Fibroblast of the aortic adventitia (primary cell): ENCODE results near the gene HCN2. TPM values are rescaled to one million over a fixed set of nuclear protein-coding genes. Genes with fewer than 3 reads are reported as not detected.

Experiments used
- DNase-seq: peaks from one replicate; pipeline ENCODE4 v3.0.0-alpha.2; 2010; ENCODE audit warnings: low read depth
- H3K4me3 ChIP-seq: 2 replicates; pipeline ENCODE4 v1.5.1; 2011; ENCODE audit warnings: low read depth, mild to moderate bottlenecking, control low read depth, low read length, moderate library complexity
- CTCF ChIP-seq: IDR thresholded peaks from 2 replicates; pipeline ENCODE4 v1.5.1; 2011; ENCODE audit warnings: mild to moderate bottlenecking, low read length, control low read depth, inconsistent platforms; ENCODE audit not compliant: insufficient read depth
- total RNA-seq: library from RNA; depleted of rRNA; stranded (reverse); fragments of >200 nt; gene quantifications from 2 replicates; pipeline ENCODE4 v1.2.3, GENCODE V29; 2012; ENCODE audit warnings: low replicate concordance

Gene HCN2
- total RNA-seq, 1 donor, result 0.63 TPM

DNA sequence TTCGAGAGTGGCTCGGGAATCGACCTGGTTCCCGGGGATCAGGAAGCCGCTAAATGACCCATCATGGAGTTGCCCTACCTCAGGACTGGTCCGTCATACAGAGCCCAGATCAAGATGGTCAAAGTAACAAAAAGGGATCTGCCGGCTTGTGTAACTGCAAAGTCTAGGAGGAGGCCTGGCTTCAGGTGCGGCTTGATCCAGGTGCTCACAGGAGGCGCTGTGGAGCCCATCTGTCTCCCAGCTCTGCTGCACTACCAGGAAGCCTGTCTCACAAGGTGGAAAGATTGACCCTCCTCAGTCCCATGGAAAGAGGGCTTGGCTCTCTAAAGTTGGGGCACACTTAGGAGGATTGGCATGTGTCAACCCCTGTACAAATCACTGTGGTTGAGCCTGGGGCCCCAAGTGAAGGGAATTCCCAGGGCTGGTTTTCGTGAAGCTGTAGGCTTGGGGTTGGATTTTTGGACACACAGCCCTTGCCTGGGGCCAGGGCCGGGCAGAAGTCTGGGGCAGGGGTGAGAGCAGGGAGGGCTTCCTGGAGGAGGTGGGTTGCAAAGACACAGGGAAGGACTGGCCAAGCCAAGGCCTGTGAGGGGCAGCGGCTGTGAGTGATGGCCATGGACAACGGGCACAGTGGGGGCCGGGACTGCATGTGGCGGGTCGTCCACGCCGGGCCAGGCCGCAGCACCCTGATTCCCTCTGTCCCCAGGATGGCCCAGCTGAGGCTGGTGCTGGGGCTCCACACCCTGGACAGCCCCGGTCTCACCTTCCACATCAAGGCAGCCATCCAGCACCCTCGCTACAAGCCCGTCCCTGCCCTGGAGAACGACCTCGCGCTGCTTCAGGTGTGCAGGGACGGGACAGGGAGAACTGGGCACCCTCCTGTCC lies 41.6 kb upstream of the HCN2 start:
- H3K4me3 ChIP-seq, result no peak overlapping the region
- no peak for DNase-seq
- TF ChIP-seq CTCF, result no peak

DNA sequence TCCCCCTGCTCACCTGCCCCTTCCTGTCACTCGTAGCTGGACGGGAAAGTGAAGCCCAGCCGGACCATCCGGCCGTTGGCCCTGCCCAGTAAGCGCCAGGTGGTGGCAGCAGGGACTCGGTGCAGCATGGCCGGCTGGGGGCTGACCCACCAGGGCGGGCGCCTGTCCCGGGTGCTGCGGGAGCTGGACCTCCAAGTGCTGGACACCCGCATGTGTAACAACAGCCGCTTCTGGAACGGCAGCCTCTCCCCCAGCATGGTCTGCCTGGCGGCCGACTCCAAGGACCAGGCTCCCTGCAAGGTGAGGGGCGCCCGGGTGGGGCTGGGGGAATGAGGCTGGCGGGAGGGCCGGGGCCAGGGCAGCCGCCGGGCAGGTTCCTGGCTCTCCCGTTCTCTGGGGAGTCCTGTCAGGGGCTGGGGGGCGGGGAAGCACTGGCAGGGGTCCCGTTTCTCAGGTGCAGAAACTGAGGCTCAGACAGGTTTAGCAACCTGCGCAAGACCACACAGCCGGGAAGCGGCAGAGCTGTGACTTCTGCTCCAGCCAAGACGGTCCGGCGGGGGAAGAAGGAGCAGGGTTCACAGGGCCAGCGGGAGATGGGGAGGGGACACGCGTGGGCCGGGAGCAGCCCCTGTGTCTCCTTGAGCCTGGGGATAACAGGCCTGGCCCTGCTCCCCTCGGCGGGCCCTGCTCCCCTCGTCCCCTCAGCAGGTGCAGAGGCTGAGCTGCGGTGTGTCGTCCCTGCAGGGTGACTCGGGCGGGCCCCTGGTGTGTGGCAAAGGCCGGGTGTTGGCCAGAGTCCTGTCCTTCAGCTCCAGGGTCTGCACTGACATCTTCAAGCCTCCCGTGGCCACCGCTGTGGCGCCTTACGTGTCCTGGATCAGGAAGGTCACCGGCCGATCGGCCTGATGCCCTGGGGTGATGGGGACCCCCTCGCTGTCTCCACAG lies 40.5 kb upstream of the HCN2 start:
- H3K4me3 ChIP-seq, result no peak overlapping the region
- TF ChIP-seq CTCF, result no peak
- no peak for DNase-seq

DNA sequence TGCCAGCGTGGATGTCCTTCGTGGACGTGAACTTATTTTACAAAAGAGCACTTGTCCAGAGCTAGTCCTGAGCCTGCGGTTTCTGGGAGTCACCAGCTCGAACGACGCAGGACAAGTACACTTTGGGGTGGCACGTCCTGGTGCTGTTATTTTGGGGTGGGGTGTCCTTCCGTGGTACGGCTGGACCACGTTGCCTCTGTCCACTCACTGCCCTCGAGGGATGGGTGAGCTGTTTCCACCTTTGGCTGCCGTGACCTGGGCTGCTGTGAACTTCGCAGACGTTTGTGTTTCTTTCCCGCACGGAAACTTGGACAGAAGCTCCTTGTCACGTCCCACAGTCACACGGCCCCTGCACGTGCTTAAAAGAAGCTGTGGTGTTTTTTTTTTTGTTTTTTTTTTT lies 34.9 kb upstream of the HCN2 start:
- DNase-seq, result no peak
- no peak for TF ChIP-seq CTCF
- H3K4me3 ChIP-seq, result no peak overlapping the region

- no peak overlapping the region for H3K4me3 ChIP-seq
- no peak for DNase-seq
- no peak for TF ChIP-seq CTCF
Observed at GRCh38 chr19:555474-555808, 34.2 kb upstream of the HCN2 start.

- DNase-seq, result no peak
- no peak overlapping the region for H3K4me3 ChIP-seq
- TF ChIP-seq CTCF, result no peak
Observed at GRCh38 chr19:556611-557382, 32.9 kb upstream of the HCN2 start.

- no peak for DNase-seq
- H3K4me3 ChIP-seq, result no peak overlapping the region
- TF ChIP-seq CTCF, result no peak
Observed at GRCh38 chr19:558770-559439, 30.8 kb upstream of the HCN2 start.
